IPS-18c (cell line): ENCODE data around the gene CNTNAP4.

Experiments used
- H3K4me3 ChIP-seq: 2 replicates; pipeline ENCODE4 v1.7.0; 2013; ENCODE audit warnings: low read depth, mild to moderate bottlenecking, low read length, moderate library complexity; ENCODE audit not compliant: insufficient read depth
- H3K9me3 ChIP-seq: one replicate; pipeline ENCODE4 v1.6.1; 2013; ENCODE audit warnings: mild to moderate bottlenecking, low read length, moderate library complexity; ENCODE audit not compliant: control insufficient read depth, insufficient read depth

Gene CNTNAP4

GRCh38 chr16:76276745-76277438 lies at the start of gene CNTNAP4:
Gene CNTNAP4 (plus strand): TSS chr16:76277401. CDS start chr16:76277663, 262 bp downstream.
- Histone ChIP-seq H3K4me3 (no peak within 1 kb of the TSS; the same call in 1 of the 2 replicates), H3K9me3 (no peaks in the 10 kb centered on the region)

GRCh38 chr16:76228546-76229146 lies 48.6 kb upstream of the CNTNAP4 start:
- H3K9me3 ChIP-seq: no peaks in the 10 kb centered on the region
- no peak overlapping the region for H3K4me3 ChIP-seq

GRCh38 chr16:76232704-76233103 lies 44.5 kb upstream of the CNTNAP4 start:
- Histone ChIP-seq H3K4me3 (no peak overlapping the region), H3K9me3 (no peaks in the 10 kb centered on the region)

- Histone ChIP-seq H3K4me3 (no peak overlapping the region), H3K9me3 (no peaks in the 10 kb centered on the region)
These were observed 42.2 kb upstream of the CNTNAP4 start for GRCh38 chr16:76235025-76235424.

GRCh38 chr16:76235426-76235825 lies 41.8 kb upstream of the CNTNAP4 start:
- Histone ChIP-seq H3K4me3 (no peak overlapping the region), H3K9me3 (no peaks in the 10 kb centered on the region)

- Histone ChIP-seq H3K9me3 (no peaks in the 10 kb centered on the region), H3K4me3 (no peak overlapping the region)
These were observed 39.7 kb upstream of the CNTNAP4 start for GRCh38 chr16:76237471-76237870.

GRCh38 chr16:76241755-76242154 lies 35.4 kb upstream of the CNTNAP4 start:
- no peak overlapping the region for H3K4me3 ChIP-seq
- H3K9me3 ChIP-seq: no peaks in the 10 kb centered on the region

- H3K4me3 ChIP-seq: no peak overlapping the region
- H3K9me3 ChIP-seq: no peaks in the 10 kb centered on the region
These were observed 33.6 kb upstream of the CNTNAP4 start for GRCh38 chr16:76243620-76244019.

- H3K9me3 ChIP-seq: no peaks in the 10 kb centered on the region
- no peak overlapping the region for H3K4me3 ChIP-seq
These were observed 30.6 kb upstream of the CNTNAP4 start for GRCh38 chr16:76246587-76246986.

- no peak overlapping the region for H3K4me3 ChIP-seq
- H3K9me3 ChIP-seq: no peaks in the 10 kb centered on the region
These were observed 11.7 kb upstream of the CNTNAP4 start for GRCh38 chr16:76265434-76266045.

GRCh38 chr16:76268824-76269223 lies 8.4 kb upstream of the CNTNAP4 start:
- Histone ChIP-seq H3K9me3 (no peaks in the 10 kb centered on the region), H3K4me3 (no peak overlapping the region)

GRCh38 chr16:76277460-76278030 lies 344 bp downstream of the CNTNAP4 start:
- Histone ChIP-seq H3K4me3 (no peak overlapping the region; the same call in 1 of the 2 replicates), H3K9me3 (no peaks in the 10 kb centered on the region)

GRCh38 chr16:76278086-76278485 lies 885 bp downstream of the CNTNAP4 start:
- no peak overlapping the region for H3K4me3 ChIP-seq

GRCh38 chr16:76278980-76279379 lies 1.8 kb downstream of the CNTNAP4 start:
- no peaks in the 10 kb centered on the region for H3K9me3 ChIP-seq
- H3K4me3 ChIP-seq: no peak overlapping the region

More at GRCh38 chr16:76278086-76278485, 885 bp downstream of the CNTNAP4 start:
- H3K9me3 ChIP-seq: no peaks in the 10 kb centered on the region

- Histone ChIP-seq H3K4me3 (no peak overlapping the region), H3K9me3 (no peaks in the 10 kb centered on the region)
These were observed 3.4 kb downstream of the CNTNAP4 start for GRCh38 chr16:76280421-76281215.

GRCh38 chr16:76287466-76287865 lies 10.3 kb downstream of the CNTNAP4 start:
- H3K9me3 ChIP-seq: no peaks in the 10 kb centered on the region

GRCh38 chr16:76292218-76292617 lies 15.0 kb downstream of the CNTNAP4 start:
- Histone ChIP-seq H3K4me3 (no peak overlapping the region), H3K9me3 (no peaks in the 10 kb centered on the region)

More at GRCh38 chr16:76287466-76287865, 10.3 kb downstream of the CNTNAP4 start:
- H3K4me3 ChIP-seq: no peak overlapping the region
